ENCODE measurements around the gene DLGAP1. TPM values are rescaled to one million over a fixed set of nuclear protein-coding genes. Genes with fewer than 3 reads are reported as not detected.

The DLGAP1 gene
- total RNA-seq, 1 donor from 2014 or later: 0.52 TPM

- DNase-seq (ENCODE audit: low spot score): no peak
Observed at GRCh38 chr18:3775996-3776395, 679.1 kb downstream of the DLGAP1 start.

- no peak for DNase-seq (ENCODE audit: low spot score)
Observed at GRCh38 chr18:3773303-3773702, 681.8 kb downstream of the DLGAP1 start.

- peak; percentile 89 for DNase-seq (ENCODE audit: low spot score)
Observed at GRCh38 chr18:3771121-3771971, 683.8 kb downstream of the DLGAP1 start.

GRCh38 chr18:3761266-3761665, 693.8 kb downstream of the DLGAP1 start:
- no peak for DNase-seq (ENCODE audit: low spot score)

GRCh38 chr18:3760741-3761140, 694.4 kb downstream of the DLGAP1 start:
- DNase-seq (ENCODE audit: low spot score): no peak

GRCh38 chr18:3759099-3759498, 696.0 kb downstream of the DLGAP1 start:
- DNase-seq (ENCODE audit: low spot score): no peak

- DNase-seq (ENCODE audit: low spot score): no peak
Observed at GRCh38 chr18:3758531-3758930, 696.6 kb downstream of the DLGAP1 start.

- no peak for DNase-seq (ENCODE audit: low spot score)
Observed at GRCh38 chr18:3757361-3757760, 697.7 kb downstream of the DLGAP1 start.

- DNase-seq (ENCODE audit: low spot score): no peak
Observed at GRCh38 chr18:3753106-3753505, 702.0 kb downstream of the DLGAP1 start.

GRCh38 chr18:3748086-3748485, 707.0 kb downstream of the DLGAP1 start:
- no peak for DNase-seq (ENCODE audit: low spot score)

- DNase-seq (ENCODE audit: low spot score): no peak
Observed at GRCh38 chr18:3747176-3747973, 707.7 kb downstream of the DLGAP1 start.

GRCh38 chr18:3742541-3742940, 712.6 kb downstream of the DLGAP1 start:
- DNase-seq (ENCODE audit: low spot score): no peak

GRCh38 chr18:3741333-3741732, 713.8 kb downstream of the DLGAP1 start:
- no peak for DNase-seq (ENCODE audit: low spot score)

GRCh38 chr18:3728704-3729437, 726.2 kb downstream of the DLGAP1 start:
- DNase-seq (ENCODE audit: low spot score): no peak

- no peak for DNase-seq (ENCODE audit: low spot score)
Observed at GRCh38 chr18:3727274-3727673, 727.8 kb downstream of the DLGAP1 start.

- DNase-seq (ENCODE audit: low spot score): no peak
Observed at GRCh38 chr18:3726238-3726951, 728.7 kb downstream of the DLGAP1 start.

GRCh38 chr18:3725115-3725514, 730.0 kb downstream of the DLGAP1 start:
- DNase-seq (ENCODE audit: low spot score): no peak

- no peak for DNase-seq (ENCODE audit: low spot score)
Observed at GRCh38 chr18:3723554-3723953, 731.6 kb downstream of the DLGAP1 start.

GRCh38 chr18:3722649-3723433, 732.3 kb downstream of the DLGAP1 start:
- DNase-seq (ENCODE audit: low spot score): no peak

GRCh38 chr18:3721771-3722648, 733.1 kb downstream of the DLGAP1 start:
- DNase-seq (ENCODE audit: low spot score): no peak
